CD4-positive, alpha-beta T cell treated with Interleukin-1 beta for 1 hour (primary cell): ENCODE results near the gene GADL1.

ENCODE experiments used
- DNase-seq, 2 donors: peaks; one replicate each; pipeline ENCODE4 v3.0.0-alpha.2; 2020 to 2022

GADL1 gene

DNA sequence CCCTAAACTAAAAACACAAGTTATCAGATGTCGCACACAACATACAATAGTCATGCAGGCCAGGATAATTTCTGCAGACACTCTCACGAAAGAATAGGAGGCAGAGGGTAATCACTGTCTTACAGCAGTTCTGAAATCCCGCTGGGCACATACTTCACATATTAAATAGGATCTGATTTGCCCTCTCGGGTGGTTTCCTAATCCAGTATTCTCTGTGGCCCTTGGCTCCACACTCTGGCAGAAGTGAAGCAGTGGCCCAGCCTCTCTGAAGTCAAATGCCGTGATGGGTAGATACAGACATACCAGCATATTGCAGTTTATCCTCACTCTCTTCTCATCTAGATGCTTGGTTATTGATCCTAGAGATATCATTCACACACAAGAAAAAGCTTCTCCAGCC, 19.0 kb downstream of the GADL1 start:
- DNase-seq = no peak

DNA sequence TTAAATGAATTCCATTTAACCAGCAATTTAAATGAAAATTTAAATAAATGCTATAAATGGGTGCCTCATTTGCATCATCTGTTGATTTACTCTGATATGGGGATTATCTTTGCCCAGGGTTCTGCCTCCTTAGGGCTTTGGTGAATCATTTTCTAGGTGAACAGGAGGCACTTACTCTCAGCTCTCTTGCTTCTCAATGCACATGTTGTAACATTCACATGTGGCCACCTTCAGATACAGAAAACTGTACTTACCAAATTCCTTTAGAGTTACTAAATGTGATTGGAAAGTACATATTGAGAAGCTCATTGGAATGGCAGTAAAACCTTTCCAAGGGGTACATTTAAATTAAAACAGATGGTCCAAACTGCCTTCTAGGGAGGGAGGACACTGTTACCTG, 20.8 kb downstream of the GADL1 start:
- no peak for DNase-seq

DNA sequence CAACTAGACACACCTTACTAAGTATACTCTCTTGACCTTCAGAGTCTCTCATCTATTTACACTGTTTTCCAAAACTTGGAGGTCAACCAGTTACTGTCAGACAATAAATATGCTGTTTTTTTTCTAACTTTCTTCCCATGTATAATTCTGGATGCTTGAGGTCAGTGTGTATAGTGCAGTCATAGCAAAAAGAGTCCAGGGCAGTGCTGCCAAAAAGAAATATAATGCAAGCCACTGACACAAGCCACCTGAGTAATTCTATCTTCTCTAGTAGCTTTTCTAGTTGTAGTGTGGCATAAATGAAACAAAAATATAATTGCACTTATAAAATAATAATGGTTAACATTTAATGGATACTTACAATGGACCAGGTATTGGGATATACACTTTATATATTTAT, 21.6 kb downstream of the GADL1 start:
- DNase-seq = no peak

DNA sequence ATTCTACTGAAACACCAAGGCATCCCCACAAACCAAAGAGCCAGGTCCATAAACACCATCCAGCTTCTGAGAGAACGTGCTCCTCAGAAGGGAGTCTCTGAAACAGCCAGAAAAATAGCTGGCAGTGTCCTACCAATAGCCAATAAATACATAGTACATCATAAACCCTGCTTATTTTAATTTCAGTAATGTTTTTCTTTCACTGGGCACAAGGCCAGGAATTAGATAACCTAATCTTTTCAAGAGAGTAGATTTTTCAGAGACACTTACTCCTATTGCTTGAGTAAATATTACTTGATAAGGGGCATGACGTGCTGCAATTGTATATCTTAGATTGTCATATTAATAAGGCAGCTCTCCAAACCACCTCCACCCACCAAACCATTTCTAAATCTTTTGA, 22.7 kb downstream of the GADL1 start:
- DNase-seq = no peak

DNA sequence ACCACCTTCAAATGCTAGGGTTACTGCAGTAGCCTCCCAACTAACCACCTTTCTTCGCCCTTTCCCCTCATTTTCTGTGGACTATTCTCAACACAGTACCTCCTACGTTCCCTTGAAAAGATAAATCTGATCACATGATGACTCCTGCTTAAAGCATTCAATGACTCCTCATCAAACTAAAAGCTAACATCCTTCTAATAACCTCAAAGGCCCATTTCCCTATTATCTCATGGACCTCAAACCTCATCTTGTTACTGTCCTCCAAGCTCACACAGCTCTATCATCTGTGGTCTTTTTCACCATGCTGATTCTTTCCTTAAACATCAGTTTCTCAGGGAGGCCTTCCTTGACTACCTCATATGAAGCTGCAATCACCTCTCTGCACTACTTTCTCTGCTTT, 29.6 kb downstream of the GADL1 start:
- no peak for DNase-seq

- no peak for DNase-seq
Measured at GRCh38 chr3:30864132-30864531, 30.3 kb downstream of the GADL1 start.

- DNase-seq = no peak
Measured at GRCh38 chr3:30862004-30862403, 32.5 kb downstream of the GADL1 start.

- no peak for DNase-seq
Measured at GRCh38 chr3:30858894-30859389, 35.5 kb downstream of the GADL1 start.

GRCh38 chr3:30855400-30856292, 38.8 kb downstream of the GADL1 start:
- DNase-seq = no peak

DNA sequence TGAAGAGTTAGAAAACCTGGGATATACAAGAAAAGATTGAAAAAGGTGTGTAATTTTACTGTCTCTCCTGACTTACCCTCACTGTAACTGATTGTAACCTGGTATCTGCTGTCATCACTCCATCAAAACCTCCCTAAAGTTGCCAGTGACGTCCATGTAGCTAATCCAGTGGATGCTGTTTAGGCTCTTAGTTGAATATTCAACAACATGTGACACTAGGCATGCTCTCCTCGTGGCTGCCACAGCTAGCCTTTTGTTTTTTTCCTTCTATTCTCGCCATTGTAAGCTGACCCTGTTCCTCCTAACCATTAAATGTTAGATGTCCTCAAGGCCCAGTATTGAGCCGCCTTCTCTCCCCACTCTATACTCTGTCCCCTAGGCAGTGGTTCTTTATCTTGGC, 41.6 kb downstream of the GADL1 start:
- DNase-seq = no peak

DNA sequence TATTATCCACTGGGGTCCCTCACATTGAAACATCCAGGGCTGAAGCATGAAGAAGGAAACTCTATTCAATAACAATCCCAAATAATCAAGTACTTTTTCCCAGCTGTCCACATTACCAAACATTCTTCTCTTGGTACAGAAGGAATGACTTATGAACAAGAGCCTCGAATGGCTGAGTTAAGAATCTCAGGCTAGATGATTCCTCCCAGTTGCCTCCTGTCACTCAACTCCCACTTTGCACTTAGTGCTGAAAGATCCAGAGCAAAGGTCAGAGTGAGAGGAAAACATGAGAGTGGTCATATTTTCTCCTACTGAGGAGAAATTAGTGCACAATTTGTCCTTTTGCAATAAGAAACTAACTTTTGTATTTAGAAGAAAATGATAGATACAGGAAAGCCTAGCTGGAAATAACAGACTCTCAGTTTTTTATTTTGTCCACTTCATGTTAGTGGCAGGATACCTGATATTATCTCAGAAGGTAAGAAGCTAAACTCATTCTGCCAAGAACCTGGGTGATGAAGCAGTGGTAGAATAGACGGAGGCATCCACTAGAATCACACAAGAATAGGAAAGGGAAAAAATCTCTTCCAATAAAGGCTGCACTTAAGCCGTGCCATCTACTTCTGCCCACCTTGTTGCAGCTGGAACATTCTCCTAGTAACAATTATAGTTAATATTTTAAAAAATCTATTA, 46.2 kb downstream of the GADL1 start:
- DNase-seq = no peak

GRCh38 chr3:30847592-30847991, 46.9 kb downstream of the GADL1 start:
- no peak for DNase-seq

- no peak for DNase-seq
Measured at GRCh38 chr3:30845606-30846005, 48.9 kb downstream of the GADL1 start.

- no peak for DNase-seq
Measured at GRCh38 chr3:30843877-30844276, 50.6 kb downstream of the GADL1 start.

GRCh38 chr3:30836141-30836540, 58.3 kb downstream of the GADL1 start:
- no peak for DNase-seq

DNA sequence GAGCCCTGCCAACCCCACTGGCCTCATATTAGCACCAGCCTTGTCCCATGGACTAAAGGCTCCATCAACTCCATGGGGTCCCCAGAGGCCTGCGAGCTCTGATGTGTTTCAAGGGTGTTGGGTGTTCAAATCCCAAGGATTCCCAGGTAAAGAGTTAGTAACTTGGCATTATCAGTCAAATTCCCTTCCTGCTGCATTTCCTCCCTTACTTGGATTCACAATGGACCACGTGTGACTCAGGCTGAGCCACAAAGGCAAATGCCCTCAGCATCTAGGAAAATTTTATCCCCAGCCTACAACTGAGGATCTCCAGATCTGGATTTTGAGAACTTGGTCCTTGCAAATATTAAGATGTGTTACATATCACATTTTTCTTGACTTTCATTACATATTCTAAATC, 58.8 kb downstream of the GADL1 start:
- DNase-seq = no peak

DNA sequence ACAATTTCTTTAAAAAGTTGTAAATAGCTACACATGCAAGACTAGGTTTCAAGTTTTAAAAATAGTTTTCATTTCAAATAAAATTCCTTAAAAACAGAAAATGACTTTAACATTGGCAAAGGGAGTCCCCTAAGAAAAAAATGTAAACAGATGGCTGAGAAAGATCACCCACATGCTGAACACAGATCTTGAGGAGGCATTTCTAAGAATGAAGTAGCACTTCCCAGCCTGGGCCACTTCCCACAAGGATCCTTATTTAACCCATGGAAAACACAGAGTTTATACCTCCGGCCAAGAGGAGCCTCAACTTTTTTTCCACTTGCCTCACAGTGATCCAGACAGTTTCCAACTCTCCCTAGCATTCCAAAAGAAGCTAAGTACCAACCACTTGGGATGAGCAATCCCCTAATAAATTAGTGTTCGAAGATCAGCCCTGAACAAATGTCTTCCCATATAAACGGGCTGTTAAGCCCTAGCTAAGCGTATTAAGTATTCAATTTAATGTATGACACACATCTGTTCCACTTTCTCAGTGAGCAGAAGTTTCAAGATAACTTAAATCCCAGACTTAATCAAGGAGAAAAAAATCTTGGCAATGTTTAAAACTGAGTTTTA, 61.4 kb downstream of the GADL1 start:
- no peak for DNase-seq

GRCh38 chr3:30827080-30827479, 67.4 kb downstream of the GADL1 start:
- DNase-seq = no peak

DNA sequence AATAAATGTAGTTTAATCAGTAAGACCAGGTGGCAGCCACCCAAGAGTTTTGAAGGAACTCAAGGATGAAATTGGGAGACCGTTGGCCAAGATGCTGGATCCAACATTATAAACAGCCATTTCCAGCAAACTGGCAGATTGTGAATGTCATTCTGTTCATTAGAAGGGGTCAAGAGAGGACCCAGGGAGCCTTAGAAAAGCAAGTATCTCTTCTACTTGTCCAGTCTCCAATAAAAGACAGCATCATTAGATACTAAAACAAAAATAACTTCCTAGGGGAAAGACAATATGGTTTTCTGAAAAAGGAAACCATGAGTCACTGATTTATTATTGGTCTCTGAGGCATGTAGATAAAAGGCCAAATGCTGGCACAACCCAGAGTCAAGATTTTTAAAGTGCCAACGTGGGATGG, 67.9 kb downstream of the GADL1 start:
- no peak for DNase-seq

GRCh38 chr3:30819067-30819798, 75.2 kb downstream of the GADL1 start:
- DNase-seq = no peak

DNA sequence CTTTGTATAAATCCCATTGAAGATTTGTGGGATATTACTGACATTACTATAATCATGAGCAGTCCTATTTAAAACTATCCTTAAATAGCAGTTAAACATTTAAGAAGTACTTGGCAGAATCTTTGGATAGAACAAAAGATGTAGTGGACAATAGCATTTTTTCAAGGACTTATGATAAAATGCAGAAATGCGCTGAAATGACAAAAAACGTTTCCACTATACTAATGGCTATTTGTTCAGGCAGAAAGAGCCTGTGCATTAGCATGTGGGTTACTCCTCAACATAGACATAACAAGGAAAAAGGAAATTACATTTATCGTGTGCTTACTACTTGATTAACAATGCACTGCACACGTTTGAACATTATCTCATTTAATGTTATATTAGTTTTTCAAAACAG, 80.7 kb downstream of the GADL1 start:
- DNase-seq = no peak

DNA sequence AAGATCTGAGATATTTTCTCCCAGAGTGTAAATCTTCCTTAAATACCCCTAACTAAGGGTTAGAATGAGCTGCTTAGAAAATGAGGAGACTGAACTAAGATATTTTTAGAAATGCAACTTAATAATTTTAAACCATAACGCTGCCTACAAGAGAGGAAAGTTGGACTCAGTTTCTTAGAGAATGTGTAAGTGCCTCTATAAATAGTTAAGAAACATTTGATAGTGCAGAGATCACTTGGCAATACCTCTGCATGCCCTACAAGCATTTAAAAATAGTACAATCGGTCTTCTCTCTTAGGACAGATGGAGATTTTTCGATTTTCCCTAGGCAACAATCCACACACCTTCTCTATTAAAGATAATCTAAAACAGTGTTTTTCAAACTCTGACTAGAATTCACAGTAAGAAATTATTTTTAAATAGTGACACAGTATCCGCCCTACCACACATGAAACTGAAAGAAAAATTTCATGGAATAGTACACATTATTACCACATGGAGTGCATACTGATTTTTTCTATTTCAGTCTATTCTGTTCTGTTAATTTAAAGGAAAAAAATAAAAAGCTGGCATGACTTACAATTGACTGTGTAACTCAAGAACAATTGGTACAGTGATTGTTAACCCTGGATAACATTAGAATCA, 83.2 kb downstream of the GADL1 start:
- DNase-seq = no peak

DNA sequence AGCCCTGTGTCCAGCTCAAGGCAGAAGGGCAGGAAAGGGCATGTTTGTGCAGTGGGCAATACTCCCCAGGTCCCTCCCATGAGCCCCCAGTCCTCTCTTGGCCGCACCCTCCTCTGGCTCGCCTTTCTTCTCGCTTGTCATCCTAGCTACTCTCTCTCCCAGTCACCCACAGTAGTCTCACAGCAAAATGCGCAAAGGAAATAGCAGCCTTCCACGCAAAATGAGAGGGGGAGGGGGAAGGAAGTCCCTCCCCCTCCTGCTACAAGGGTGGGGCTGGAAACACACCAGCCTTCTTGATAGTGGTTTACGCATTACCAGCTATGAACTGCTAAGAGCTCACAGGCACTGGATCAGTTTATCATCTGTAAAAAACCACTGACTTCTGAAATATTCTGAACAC, 83.8 kb downstream of the GADL1 start:
- peak; percentile 1 to 13 for DNase-seq
